Ammon's horn (tissue), 1 donor: ENCODE data around the gene MOB4.
A peak's percentile ranks its signal among the peaks of the same experiment; 100 is the strongest.
"Not testable (repeated sequence)": the region's sequence is repeated elsewhere in the genome, so short reads cannot be mapped to it uniquely, and the experiment has no call there.

Experiments used
- DNase-seq: peaks from one replicate; pipeline ENCODE4 v3.0.0-alpha.2; 2016; ENCODE audit warnings: low spot score

The MOB4 gene

DNA sequence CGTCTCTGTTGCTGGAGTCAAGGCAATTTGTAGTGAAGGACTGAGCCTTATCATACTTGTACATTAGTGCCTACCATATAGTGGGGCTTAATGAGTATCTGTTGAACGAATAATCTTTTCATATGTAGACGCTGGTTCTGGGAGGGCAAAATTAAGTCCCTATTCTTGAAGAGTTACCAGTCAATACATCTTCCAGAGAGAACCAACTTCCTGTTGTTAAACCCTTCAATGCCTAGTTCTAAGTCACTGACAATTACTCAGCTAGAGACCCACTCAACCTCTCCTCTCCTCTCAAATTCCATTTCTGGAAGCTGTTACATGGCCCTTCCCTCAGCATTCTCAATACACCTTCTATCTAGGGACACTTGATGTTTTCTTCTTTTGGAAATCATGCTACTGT lies 1.1 kb upstream of the MOB4 start:
- peak; percentile 10 for DNase-seq

DNA sequence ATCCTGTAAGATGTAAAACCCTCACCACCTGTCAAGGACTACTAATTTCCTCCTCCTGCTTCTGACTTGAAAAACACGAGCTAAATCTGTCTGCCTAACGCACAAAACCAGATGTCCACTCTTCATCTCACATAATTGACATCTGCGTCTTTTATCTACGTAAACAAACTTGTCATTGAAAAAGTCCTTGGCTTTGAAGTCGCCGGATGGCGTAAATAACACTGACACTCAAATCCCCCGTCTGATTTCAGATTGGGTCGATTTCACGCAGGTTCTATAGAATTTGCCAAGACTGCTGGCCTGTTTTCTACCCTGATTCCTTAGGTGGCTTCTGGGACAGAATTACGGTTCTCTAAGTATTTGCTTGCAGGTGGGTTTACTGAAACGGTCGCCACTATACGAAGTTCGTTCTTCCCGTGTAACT lies 539 bp upstream of the MOB4 start:
- DNase-seq = no peak

DNA sequence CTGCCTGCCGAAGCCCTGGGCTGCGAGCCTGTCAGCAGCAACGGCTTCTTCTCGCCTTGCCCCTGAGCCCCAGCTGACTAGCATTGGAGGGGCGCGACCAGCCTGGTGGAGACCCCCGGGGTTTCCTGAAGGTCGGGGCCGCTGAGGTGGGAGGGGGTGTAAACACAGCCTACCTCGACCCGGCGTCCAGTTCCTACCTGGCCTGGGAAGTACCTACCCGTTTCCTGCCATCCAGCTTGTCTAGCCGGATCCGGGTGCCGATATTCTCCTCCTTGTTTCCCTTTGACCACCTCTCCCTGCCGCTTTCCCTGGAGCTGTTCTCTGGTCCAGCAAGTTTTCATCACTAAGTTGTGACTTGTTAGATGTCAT lies 511 bp downstream of the MOB4 start:
- DNase-seq = peak; percentile 39

DNA sequence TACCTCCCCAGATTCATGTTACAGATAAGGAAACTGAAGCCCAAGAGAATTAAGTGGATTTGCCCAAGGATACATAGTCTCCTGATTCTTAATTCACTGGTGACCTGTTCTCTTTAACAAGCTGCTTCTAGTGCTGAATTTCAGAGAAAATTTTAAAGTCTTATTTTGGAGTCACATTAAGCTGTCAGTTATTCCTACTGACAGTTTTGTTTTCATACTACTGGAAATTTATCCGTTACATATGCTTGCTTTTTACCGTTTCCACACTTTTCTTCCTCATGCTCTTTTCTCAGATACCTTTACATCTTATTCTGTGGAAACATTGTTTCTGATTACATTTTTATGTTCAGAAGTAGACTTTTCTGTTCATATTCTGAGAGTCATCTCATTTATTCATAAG lies 1.3 kb downstream of the MOB4 start:
- DNase-seq = no peak

DNA sequence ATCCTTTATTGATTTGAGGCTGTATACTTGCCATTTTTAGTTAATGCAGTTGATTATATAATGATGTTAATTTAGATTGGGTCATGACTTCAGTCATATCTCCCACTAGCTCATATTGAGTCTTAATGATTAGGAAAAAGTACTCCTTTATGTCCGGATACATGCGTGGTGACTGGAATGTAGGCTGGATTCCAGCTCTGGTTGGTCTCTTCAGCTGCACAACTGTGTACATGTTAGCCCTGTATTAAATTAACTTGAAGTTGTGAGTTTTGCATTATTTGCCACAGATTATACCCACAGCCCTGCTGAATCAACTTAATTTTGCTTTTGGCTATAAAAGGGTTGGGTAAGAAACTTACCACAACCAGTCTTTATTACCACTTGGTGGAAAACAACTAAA lies 22.5 kb downstream of the MOB4 start:
- no peak for DNase-seq

DNA sequence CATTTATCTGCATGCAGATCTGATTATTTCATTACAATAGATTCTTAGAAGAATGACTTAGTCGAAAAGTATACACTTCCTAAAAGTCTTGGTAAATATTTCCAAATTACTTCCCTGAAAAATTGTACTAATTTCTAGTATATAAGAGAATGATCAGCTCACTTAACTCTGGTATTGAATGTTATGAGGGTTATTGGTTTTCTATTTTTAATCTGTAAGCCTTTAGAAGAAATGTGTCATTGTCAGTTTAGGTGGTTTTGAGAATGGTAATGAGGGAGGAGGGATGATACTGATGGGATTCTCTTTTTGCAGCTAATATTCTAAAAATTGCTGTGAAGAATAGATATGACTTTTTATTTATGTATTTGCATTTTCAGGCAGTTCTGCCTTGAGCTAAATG lies 23.9 kb downstream of the MOB4 start:
- no peak for DNase-seq

DNA sequence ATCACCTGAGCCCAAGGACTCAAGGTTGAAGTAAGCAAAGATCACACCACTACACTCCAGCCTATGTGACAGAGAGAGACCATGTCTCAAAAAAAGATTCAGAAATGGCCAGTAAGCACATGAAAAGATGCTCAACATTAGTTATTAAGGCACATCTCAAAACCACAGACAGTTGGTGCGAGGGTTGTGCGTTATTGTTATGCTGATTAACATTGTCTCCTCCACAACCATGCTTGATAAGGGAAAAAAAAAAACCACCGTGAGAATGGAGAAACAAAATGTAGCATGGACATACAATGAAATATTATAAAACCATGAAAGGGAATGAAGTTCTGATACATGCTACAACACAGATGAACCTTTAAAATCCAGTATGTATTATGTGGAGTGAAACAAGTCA lies 27.3 kb downstream of the MOB4 start:
- DNase-seq = peak; percentile 18

DNA sequence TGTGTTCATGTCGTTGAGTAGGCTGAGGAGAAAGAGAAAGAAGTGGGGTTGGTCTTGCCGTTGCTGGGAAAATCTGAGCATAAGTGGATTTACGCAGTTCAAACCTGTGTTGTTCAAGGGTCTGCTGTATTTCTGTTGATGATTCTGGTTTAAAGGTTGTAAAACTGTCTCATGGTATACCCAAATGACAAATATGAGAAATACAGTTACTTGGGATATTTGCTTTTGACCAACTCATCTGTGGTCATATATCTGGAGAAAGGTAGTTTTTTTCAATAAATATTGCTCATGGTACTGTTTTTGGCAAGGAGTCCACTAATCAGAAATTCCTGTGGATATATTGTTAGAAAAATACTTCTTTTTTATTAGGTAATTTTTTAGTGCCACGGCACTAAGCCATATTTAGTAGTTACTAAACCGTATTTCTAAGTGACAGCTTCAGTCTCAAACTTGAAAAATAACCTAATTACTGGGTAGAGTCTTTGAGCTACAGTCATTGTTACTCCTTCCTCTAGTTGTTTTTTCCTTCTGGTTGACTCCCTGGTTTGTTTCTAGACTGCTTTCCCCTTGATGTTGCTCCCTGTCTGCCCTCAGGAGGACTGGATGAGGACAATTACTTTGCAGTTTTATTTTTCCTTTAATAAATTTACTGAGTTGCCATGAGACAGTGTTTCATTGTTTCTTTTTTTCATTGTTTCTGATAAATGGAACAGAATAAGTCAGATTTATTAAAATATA lies 31.5 kb downstream of the MOB4 start:
- DNase-seq = no peak

DNA sequence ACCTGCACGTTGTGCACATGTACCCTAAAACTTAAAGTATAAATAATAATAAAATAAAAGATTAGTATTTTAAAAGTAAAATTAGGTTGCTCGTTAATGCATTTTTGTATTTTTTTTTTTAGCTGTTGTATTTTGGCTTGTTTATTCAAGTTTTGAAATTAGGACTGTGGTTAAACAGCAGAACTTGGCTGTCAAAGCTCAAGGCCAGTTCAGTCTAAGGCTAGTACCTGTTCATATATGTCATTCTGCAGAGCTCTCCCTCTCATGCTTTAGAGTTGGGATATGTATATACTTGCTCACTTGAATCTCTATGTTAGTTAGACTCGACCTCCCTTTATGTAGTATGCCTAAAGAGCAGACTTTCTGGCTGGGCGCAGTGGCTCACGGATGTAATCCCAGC lies 32.7 kb downstream of the MOB4 start:
- no peak for DNase-seq

DNA sequence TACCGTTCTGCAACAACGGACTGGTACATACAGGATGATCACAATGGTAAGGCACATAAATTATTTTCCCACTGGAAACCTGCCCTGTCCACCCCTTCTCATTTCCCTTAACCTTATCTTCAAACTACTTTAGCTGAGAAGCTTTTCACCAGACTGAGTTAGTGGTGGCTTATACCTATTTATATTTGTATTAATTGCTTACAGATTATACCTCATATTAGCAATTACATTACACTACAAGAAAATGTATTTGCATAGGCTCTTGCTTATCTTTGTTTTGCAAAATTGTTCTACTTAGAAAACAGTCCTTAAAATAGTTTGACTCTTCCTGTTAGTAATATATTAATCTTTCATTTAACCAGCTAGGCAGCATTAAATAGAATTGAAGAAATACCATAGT lies 35.4 kb downstream of the MOB4 start:
- not testable (repeated sequence) for DNase-seq

DNA sequence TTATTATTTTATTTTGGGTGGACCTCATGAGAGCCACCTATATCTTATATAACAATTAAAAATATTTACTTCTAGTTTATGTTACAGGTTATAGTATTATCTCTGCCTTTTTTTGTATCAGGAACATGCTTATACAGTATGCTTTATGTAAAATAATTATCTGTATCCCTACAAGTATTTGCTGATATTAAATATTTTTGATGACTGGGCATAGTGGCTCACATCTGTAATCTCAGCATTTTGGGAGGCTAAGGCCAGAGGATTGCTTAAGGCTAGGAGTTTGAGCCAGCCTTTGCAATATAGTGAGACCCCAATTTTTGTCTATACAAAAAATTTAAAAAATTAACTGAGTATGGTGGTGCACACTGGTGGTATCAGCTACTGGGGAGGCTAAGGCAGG lies 39.6 kb downstream of the MOB4 start:
- no peak for DNase-seq

DNA sequence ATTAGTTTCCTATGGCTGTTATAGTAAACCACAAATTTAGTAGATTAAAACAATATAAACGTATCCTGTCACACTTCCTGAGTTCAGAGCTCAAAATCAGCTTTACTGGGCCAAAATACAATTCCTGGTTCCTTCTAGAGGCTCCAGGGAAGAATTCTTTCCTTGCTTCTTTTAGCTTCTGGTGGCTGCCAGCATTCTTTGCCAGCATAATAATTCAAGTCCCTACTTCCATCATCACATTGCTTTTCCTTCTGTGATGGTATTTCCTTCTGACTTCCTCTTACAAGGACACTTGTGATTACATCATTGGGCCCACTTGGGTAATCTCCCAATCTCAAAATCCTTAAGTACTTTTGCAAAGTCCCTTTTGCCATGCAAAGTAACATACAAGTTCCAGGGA lies 40.6 kb downstream of the MOB4 start:
- DNase-seq = peak; percentile 15

DNA sequence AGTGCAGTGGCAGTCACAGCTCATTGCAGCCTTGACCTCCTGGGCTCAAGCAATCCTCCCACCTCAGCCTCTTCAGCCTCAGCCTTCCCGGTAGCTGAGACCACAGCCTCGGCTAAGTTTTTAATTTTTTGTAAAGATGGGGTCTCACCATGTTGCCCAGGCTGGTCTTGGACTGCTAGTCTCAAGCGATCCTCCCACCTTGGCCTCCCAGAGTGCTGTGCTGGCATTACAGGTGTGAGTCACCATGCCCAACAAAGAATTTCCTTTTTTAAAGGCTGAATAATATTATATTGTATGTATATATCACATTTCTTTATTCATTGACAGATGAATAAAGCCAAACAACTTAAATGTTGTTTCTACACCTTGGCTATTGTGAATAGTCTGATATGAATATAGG lies 42.5 kb downstream of the MOB4 start:
- no peak for DNase-seq

DNA sequence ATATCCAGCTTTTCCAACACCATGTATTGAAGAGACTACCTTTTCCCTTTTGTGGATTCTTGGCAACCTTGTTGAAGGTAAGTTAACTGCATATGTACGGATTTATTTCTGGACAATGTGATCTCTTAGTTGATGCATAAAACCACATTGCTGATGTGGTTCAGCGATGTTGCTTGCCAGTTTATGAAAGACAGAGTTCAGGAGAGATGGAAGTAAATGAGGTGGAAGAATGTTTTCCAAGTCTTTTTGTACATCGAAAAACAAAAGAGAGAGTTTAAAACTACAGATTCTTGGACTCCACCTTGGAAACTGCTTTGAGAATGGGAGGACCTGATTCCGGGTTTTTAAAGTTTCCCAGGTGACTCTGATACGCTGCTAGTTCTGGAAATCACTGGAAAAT lies 43.8 kb downstream of the MOB4 start:
- no peak for DNase-seq

DNA sequence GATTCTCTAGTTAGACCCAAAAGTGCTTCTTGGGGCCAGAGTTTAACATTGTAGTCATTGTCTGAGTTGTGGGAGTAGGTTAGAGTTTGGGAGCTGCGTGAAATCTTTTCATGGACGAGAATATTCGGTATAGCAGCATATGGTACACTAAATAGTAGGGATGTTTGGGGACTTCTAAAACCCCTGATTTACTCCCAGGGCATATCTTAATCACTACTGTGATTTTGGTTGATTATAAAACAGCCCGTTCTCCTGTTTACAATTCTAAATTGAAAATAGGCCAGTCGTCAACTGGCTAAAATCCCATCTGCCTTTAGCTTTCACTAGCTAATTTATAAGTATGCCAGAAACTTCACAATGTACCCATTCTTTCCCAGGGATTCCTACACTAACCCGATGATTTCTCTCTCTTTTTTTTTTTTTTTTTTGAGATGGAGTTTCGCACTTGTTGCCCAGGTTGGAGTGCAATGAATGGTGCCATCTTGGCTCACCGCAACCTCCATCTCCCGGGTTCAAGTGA lies 44.3 kb downstream of the MOB4 start:
- peak; percentile 60 for DNase-seq

DNA sequence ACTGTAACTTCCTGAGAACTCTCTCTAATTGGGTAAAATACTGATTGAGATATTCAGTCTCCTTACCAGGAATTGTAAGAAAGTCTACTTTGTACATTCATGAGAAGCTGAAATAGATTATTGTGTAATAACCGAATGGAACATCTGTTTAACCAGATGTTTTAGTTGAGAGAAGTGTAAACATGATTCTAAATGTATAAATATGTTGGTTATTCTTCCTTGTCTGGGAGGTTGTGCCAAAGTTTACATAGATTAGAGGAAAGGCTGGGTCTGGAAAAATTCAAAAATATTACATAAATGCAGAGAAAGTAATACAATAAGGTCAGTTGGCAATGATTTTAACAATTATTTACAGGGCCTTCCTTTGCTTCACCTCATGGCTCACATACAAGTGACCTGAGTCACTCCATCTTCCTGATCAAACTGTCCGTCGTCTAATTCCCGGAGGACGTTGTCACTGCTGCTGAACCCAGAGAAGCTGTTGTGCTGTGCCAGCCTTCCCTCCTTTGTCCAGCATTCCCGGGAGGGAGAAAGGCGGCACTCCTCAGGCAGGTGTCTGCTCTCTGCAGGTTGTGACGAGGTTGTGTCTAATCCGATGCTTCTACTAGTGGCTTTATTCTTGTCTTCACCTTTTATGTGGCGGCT lies 55.9 kb downstream of the MOB4 start:
- no peak for DNase-seq

DNA sequence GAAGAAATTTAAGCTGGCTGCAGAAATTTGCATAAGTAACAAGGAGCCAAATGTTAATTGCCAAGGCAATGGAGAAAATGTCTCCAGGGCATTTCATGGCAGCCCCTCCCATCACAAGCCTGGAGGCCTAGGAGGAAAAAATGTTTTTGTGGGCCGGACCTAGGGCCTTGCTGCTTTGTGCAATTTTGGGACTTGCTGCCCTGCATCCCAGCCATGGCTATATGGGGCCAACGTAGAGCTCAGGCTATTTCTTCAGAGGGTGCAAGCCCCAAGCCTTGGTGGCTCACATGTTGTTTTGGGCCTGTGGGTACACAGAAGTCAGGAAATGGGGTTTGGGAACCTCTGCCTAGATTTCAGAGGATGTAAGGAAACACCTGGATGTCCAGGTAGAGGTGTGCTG lies 57.7 kb downstream of the MOB4 start:
- DNase-seq = no peak

DNA sequence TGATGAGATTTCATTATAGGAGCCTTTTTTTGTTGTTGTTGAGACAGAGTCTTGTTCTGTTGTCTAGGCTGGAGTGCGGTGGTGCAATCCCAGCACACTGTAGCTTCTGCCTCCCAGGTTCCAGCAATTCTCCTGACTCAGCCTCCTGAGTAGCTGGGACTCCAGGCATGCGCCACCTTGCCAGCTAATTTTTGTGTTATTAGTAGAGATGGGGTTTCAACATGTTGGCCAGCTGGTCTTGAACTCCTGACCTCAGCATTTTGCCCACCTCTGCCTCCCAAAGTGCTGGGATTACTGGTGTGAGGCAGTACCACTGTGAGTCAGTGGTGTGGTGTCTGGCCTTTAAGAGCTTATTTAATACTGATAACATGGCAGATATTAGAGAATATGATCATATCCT lies 60.1 kb downstream of the MOB4 start:
- DNase-seq = no peak

DNA sequence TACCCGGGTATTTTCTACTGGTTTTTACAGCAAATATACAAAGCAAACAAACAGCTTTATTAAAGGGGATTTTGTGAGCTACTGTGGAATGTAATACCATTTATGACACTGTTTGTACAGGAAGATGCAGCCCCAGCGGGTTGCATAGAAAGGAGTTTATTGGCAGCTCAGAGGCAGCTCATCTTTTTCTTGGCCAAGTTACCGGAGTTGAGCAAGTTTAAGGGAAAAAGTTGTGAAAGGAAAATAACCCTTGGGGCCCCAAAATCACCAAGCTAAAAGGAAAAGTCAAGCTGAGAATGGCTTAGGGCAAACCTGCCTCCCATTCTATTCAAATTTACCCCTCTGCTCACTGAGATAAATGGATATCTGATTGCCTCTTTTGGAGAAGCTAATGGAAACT lies 60.8 kb downstream of the MOB4 start:
- DNase-seq = no peak

DNA sequence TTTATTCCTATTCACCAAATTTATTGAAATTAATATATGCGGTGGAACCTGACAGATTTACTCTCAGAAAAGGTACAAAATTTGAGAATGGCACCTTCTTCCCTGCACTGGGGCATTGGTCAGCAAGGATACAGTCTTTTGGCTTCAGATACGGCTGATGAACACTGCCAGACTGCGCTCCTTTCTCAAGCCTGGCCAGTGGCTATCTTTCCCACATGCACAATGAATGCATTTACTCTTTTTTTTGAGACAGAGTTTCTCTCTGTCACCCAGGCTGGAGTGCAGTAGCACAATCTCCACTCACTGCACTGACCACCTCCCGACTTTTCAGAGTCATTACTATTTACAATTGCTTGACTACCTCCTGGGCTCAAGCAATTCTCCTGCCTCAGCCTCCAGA lies 61.6 kb downstream of the MOB4 start:
- DNase-seq = peak; percentile 51

DNA sequence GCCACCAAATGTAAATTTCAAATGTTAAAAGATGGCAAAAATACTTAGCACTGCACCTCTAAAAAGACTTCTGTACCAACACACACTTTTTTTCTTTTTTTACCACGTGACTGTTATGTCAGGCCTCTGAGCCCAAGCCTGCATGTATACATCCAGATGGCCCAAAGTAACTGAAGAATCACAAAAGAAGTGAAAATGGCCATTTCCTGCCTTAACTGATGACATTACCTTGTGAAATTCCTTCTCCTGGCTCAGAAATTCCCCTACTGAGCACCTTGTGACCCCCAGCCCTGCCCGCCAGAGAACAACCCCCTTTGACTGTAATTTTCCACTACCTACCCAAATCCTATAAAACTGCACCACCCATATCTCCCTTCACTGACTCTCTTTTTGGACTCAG lies 62.4 kb downstream of the MOB4 start:
- DNase-seq = not testable (repeated sequence)

DNA sequence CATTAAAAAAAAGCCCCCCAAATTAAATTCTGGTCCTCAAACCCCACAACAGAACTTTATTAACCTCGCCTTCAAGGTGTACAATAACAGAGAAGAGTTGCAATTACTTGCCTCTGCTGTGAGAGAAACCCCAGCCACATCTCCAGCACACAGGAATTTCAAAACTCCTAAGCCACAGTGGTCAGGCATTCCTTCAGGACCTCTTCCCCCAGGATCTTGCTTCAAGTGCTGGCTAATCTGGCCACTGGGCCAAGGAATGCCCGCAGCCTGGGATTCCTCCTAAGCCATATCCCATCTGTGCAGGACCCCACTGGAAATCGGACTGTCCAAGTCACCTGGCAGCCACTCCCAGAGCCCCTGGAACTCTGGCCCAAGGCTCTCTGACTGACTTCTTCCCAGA lies 64.3 kb downstream of the MOB4 start:
- DNase-seq = not testable (repeated sequence)

DNA sequence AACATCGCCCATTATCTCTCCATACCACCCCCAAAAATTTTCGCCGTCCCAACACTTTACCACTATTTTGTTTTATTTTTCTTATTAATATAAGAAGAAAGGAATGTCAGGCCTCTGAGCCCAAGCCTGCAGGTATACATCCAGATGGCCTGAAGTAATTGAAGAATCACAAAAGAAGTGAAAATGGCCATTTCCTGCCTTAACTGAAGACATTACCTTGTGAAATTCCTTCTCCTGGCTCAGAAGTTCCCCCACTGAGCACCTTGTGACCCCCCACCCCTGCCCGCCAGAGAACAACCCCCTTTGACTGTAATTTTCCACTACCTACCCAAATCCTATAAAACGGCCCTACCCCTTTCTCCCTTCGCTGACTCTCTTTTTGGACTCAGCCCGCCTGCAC lies 71.4 kb downstream of the MOB4 start:
- not testable (repeated sequence) for DNase-seq
